ENCODE results near the gene SERF2. TPM values are rescaled to one million over a fixed set of nuclear protein-coding genes. Genes with fewer than 3 reads are reported as not detected.

SERF2 gene
- total RNA-seq, 1 donor from 2014 or later = 845 TPM

DNA sequence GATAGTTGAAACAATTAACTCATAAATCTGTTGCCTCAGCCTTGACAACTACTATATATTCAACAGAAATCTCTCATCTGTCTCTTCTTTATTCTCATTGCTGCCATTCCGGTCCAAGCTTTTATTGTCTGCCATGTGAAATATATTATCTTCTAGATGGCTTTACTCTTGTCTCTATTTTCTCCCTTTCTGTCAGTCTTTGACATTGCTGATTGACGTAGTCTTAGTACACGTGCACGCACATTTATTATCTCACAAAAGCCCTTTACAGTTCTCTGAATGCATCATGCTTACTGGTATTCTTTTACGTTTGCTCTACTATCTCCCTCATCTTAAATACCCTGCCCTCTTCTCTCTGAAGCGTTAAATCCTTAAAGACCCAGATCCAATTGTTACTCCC lies 40.2 kb upstream of the SERF2 start:
- H3K4me3 Mint-ChIP-seq (ENCODE audit: unreplicated experiment) = no peak overlapping the region
- peaks cover 22% of the 10 kb centered on the region for H3K4me1 Mint-ChIP-seq (ENCODE audit: unreplicated experiment)
- H3K27me3 Mint-ChIP-seq (ENCODE audit: unreplicated experiment) = peaks cover 4% of the 10 kb centered on the region
- H3K9me3 Mint-ChIP-seq (ENCODE audit: unreplicated experiment) = no peaks in the 10 kb centered on the region
- no peak for DNase-seq (ENCODE audit: low spot score)
- H3K36me3 Mint-ChIP-seq (ENCODE audit: low read depth, unreplicated experiment) = peaks cover 22% of the 10 kb centered on the region
- no peak overlapping the region for H3K27ac Mint-ChIP-seq (ENCODE audit: unreplicated experiment)
- TF ChIP-seq, protein P1, sequence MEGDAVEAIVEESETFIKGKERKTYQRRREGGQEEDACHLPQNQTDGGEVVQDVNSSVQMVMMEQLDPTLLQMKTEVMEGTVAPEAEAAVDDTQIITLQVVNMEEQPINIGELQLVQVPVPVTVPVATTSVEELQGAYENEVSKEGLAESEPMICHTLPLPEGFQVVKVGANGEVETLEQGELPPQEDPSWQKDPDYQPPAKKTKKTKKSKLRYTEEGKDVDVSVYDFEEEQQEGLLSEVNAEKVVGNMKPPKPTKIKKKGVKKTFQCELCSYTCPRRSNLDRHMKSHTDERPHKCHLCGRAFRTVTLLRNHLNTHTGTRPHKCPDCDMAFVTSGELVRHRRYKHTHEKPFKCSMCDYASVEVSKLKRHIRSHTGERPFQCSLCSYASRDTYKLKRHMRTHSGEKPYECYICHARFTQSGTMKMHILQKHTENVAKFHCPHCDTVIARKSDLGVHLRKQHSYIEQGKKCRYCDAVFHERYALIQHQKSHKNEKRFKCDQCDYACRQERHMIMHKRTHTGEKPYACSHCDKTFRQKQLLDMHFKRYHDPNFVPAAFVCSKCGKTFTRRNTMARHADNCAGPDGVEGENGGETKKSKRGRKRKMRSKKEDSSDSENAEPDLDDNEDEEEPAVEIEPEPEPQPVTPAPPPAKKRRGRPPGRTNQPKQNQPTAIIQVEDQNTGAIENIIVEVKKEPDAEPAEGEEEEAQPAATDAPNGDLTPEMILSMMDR (IDR thresholded peaks at IDR 0.05; ENCODE audit: unreplicated experiment) = no peak

DNA sequence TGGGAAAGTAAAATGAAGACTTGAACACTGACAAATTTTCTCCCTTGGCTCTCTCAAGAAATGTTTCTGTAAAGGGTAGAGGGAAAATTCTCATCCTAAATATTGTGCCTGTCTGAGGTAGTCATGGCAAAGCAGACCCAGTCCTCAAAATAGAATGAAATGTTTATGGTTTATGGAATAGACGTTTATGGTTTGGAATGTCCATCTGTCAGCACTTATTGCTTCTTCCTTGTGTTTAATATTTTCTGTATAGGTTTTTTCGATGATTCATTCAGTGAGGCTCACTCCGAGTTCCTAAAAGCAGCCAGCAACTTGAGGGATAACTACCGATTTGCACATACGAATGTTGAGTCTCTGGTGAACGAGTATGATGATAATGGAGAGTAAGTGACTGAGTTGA lies 29.3 kb upstream of the SERF2 start:
- H3K36me3 Mint-ChIP-seq (ENCODE audit: low read depth, unreplicated experiment) = peaks cover 23% of the 10 kb centered on the region
- H3K4me1 Mint-ChIP-seq (ENCODE audit: unreplicated experiment) = no peaks in the 10 kb centered on the region

DNA sequence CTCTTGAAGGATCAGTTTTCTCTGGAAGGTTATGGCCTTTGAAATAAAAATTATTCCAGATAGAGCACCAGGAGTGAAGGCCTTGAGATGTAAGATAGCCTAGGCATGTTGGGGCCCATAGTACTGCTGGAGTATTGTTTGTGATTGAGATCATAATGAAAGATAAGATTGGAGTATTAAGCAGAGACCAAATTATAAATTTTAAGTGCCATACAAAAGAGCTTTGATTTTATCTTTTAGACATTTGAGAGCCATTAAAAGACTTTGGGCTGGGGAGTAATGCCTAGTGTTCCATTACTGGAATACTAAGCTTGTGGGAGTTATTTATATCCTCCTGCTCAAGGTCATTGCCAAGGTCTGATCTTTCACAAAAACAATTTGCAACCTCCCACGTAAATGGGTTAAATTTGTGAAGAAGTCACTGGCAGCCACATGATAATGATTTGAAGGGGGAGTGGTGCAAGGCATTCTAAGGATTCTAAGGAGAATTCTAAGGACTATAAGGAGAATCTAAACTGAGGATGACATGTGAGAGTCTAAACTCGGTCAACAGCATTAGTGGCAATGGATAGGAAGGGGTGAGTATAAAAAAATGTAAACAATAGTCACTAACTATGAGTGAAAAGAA lies 28.2 kb upstream of the SERF2 start:
- H3K36me3 Mint-ChIP-seq (ENCODE audit: low read depth, unreplicated experiment) = peaks cover 26% of the 10 kb centered on the region
- no peak for DNase-seq (ENCODE audit: low spot score)
- H3K4me1 Mint-ChIP-seq (ENCODE audit: unreplicated experiment) = no peaks in the 10 kb centered on the region
- no peak overlapping the region for H3K27ac Mint-ChIP-seq (ENCODE audit: unreplicated experiment)
- H3K9me3 Mint-ChIP-seq (ENCODE audit: unreplicated experiment) = no peaks in the 10 kb centered on the region
- TF ChIP-seq, protein P1 (IDR thresholded peaks at IDR 0.05; ENCODE audit: unreplicated experiment) = no peak
- no peaks in the 10 kb centered on the region for H3K27me3 Mint-ChIP-seq (ENCODE audit: unreplicated experiment)
- peak overlapping the region; percentile 4 for H3K4me3 Mint-ChIP-seq (ENCODE audit: unreplicated experiment)

More for the DNA sequence above, 29.3 kb upstream of the SERF2 start:
- H3K27me3 Mint-ChIP-seq (ENCODE audit: unreplicated experiment) = no peaks in the 10 kb centered on the region
- TF ChIP-seq, protein P1 (IDR thresholded peaks at IDR 0.05; ENCODE audit: unreplicated experiment) = no peak
- no peaks in the 10 kb centered on the region for H3K9me3 Mint-ChIP-seq (ENCODE audit: unreplicated experiment)
- H3K4me3 Mint-ChIP-seq (ENCODE audit: unreplicated experiment) = no peak overlapping the region
- DNase-seq (ENCODE audit: low spot score) = no peak
- no peak overlapping the region for H3K27ac Mint-ChIP-seq (ENCODE audit: unreplicated experiment)

DNA sequence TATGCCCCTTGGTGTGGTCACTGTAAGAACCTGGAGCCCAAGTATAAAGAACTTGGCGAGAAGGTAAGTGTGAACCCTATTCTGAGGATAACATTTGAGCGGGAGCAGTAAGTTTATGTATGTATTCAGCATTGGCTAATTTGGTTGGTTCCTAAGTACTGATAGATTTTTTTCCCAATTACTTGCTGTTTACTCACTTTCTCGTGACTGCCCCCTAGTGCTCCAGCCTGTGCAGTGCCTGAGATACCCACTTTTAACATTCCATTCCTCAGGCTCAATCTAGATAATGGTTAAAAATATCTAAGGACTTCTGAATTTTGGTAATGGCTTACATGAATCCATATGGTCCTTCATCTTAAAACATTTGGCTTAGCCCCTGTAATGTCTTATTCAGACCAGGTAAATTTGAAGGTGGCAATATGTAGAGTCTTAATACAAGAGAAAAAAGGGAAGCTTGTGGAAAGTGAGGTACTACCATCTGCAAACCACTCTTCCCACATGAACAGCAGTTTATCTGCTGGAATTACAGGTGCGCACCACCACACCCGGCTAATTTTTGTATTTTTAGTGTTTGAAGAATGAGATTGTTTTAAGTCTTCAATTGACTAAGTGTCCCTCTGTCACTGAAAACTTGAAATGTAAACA lies 22.4 kb upstream of the SERF2 start:
- Mint-ChIP-seq H3K27ac (ENCODE audit: unreplicated experiment) (no peak overlapping the region), H3K9me3 (ENCODE audit: unreplicated experiment) (no peaks in the 10 kb centered on the region), H3K4me3 (ENCODE audit: unreplicated experiment) (no peak overlapping the region), H3K4me1 (ENCODE audit: unreplicated experiment) (no peaks in the 10 kb centered on the region), H3K27me3 (ENCODE audit: unreplicated experiment) (no peaks in the 10 kb centered on the region), H3K36me3 (ENCODE audit: low read depth, unreplicated experiment) (peaks cover 52% of the 10 kb centered on the region)
- peak; percentile 72 for DNase-seq (ENCODE audit: low spot score)
- TF ChIP-seq, protein P1 (IDR thresholded peaks at IDR 0.05; ENCODE audit: unreplicated experiment) = peak; percentile 67

DNA sequence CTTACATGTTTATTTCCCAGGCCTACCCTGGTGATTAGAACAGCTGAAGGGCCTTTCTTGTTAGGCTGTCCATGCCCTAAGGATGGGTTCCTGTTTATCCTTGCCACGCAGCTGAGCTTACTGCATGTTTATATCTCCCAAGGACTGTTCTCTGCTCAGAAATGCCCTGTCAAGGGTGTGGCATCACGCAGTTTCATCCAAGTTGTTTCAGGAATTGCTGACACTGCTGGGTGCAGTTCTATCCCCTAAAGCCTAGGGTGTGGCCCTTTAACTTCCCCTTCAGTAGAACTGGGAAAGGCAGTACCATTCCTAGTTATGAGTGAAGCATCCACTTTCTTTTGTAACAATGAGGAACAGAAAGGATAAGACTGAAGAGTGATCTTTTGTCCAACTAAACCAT lies 20.3 kb upstream of the SERF2 start:
- DNase-seq (ENCODE audit: low spot score) = no peak
- H3K27me3 Mint-ChIP-seq (ENCODE audit: unreplicated experiment) = peaks cover 5% of the 10 kb centered on the region
- TF ChIP-seq, protein P1 (IDR thresholded peaks at IDR 0.05; ENCODE audit: unreplicated experiment) = no peak
- no peak overlapping the region for H3K4me3 Mint-ChIP-seq (ENCODE audit: unreplicated experiment)
- peaks cover 42% of the 10 kb centered on the region for H3K36me3 Mint-ChIP-seq (ENCODE audit: low read depth, unreplicated experiment)
- H3K4me1 Mint-ChIP-seq (ENCODE audit: unreplicated experiment) = peaks cover 4% of the 10 kb centered on the region
- no peaks in the 10 kb centered on the region for H3K9me3 Mint-ChIP-seq (ENCODE audit: unreplicated experiment)
- no peak overlapping the region for H3K27ac Mint-ChIP-seq (ENCODE audit: unreplicated experiment)
